ENCODE measurements around the gene DCBLD2.

Gene DCBLD2

DNA sequence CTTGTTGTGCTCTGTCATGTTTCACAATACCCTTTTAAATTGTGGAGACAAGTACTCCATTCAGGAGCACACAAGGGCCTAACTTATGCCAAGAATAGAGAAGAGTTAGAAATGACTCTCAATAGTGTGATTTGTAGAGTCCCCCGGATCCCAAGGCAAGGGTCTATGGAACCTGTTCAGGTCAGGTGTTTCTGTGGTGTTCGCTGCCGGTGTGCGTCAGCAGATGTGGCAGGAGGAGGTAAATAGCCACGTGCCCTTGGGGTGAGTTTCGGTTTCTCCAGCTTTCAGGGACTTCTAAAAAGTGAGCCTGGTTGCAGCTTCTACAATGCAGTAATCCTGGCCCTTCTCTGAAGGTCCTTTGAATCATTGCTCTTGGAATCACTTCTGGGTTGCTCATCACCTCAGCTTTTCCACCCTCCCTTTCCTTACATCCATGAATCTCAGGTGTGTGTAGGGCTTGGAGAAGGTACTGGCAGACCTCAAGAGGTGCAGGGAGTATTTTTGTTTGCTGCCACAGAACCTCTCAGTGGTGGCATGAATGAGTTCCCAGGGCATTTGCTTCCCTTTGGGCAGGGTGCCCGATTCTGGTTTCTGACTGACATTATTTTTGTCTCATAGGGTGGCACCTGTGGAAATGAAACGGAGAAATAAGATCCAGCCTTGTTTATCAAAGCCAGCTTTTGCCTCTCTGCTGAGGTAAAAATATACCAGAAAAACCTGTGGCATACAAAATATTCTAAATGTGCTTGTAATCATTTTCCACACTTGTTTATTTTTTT, 131.0 kb downstream of the DCBLD2 start:
- DNase-seq (ENCODE audit: extremely low read depth in 1 of 2, low read depth in 1 of 2) = no peak

DNA sequence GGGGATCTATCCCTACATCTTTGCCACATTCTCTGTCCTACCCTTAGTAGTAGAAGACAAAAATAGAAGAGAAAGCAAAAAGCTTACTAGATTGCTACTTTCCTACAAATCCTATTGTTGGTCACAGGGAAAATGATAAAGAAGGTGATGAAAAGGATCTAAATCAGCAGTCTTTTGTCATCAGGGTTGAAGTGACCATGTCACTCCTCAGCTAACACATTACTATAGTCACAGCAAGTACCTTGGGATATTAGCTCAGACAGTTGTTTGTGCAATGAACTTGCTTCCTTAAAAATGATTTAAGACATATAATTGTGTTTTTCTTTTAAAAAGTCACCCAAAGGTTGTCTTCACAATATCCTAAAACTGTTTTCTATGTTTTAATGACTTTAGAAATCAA, 132.0 kb downstream of the DCBLD2 start:
- no peak for DNase-seq (ENCODE audit: extremely low read depth in 1 of 2, low read depth in 1 of 2)

DNA sequence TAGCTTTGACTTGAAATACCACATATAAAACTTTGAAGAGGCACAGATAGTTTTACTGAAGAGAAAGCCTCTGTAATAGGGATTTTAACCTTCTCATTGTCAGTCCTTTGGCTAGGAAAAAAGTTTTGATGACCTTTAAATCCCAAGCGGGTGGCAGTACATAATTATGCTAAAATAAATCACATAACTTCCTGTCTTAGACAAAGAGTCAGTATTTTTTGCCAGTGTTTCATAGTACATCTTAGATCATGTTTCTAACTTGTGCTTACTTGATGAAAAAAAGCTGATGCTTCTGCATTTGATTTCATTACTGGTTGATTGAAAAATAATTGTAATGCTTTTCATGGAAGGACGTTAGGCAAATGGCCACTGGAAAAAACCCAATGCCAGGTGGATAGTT, 132.5 kb downstream of the DCBLD2 start:
- no peak for DNase-seq (ENCODE audit: extremely low read depth in 1 of 2, low read depth in 1 of 2)

DNA sequence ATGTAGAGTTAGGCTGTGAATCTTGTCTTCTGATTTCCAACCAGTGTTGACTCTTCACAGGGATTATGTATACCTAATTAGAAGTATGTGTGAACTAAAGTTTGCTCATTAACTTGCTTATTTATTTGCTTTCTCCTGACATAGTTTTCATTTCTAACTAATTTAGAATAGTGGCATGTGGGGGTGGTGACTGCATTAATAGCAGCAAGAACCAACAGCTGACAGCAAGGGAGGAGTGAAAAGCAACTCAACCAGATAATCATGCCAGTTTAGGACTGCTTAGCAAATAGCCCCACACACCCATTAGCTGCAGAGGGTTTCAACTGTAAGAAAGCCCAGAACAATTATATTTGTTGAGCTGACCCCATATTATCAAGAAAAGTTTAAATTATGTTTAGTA, 134.6 kb downstream of the DCBLD2 start:
- DNase-seq (ENCODE audit: extremely low read depth in 1 of 2, low read depth in 1 of 2) = no peak

DNA sequence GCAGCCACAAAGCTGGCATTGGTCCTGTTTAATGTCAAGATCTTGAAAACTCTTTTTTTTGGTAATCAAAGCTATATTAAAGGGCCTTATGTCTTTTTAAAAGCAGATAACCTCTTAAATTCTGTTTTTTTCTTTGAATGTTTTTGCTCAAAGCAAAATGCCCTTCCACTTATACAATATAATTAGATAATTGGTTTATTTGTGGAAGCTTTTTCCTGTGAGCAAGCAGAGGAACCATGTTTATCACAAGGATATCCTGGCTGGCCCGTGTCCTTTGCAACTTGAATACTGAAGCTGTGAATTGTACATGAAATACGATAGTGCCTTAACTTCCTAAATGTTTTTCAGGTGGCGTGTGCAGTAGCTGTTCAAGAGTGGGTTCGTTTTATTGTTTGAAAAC, 135.8 kb downstream of the DCBLD2 start:
- no peak for DNase-seq (ENCODE audit: extremely low read depth in 1 of 2, low read depth in 1 of 2)

DNA sequence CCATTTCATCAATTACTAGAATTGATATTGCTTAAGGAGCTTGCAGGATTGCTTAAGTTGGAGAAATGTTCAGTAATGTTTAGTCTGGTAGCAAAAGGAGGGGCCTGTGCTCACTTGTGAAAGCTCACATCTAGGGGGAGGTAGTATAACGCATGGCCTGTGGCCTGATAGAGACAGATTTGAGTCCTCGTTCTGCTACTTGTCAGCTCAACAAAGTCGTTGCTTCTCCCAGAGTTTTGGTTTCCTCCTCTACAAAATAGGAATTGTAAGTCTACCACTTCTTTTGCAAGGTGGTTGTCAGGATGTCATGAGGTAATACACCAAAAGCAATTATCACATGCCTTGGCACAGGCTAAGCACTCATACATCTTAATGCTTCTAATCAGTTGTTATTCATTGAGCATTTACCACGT, 137.0 kb downstream of the DCBLD2 start:
- no peak for DNase-seq (ENCODE audit: extremely low read depth in 1 of 2, low read depth in 1 of 2)

DNA sequence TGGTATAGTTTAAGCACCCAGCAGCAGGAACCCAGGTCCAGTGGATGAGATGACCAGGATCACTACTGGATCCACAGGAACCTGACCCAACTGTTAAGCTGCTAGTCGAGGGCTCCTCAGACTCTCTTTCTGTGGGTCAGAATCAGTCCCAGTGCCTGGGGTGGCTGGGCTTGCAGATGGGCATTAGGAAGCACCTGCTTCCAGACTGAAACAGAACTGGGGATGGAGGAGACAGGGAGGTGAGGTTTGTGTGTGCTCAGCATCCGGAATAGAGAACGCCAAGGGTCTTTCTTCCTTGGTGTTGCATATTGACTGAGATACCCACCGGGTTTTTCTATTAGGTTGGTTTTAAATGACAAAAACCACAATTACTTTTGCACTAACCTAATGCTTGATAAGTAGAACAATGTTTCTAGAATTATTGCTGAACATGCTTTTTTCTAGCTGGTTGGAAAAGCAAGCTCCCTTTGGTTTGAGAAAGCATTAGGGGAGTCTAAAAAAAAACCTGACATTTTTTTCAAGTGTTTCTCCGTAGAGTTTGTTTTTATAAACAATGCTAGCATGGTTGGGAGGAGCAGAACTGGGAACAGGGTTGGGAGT, 137.6 kb downstream of the DCBLD2 start:
- no peak for DNase-seq (ENCODE audit: extremely low read depth in 1 of 2, low read depth in 1 of 2)

DNA sequence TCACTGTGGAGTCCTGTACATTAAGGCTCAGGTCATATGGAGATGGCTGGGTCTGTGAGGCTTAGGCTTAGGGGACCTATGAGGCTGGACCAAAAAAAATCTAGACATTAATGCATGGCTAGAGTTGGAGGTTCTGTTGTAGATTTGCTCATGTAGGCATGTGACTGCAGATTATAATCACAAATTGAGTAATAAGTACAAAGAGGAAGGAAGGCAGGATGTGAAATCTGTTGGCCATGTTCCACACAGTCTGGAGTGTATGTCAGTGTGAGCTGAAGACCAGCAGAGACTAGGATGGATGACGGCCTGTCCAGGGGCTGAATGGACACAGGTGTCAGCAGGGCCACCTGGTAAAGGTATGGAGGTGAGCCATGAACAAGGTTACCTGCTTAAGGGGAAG, 138.4 kb downstream of the DCBLD2 start, which contains the start of gene ST3GAL6:
Gene ST3GAL6 (plus strand): TSS at position 265 of the 400 bp plus-strand sequence. CDS start 5,101 bp downstream, outside the sequence.
- DNase-seq (ENCODE audit: extremely low read depth in 1 of 2, low read depth in 1 of 2) = no peak

DNA sequence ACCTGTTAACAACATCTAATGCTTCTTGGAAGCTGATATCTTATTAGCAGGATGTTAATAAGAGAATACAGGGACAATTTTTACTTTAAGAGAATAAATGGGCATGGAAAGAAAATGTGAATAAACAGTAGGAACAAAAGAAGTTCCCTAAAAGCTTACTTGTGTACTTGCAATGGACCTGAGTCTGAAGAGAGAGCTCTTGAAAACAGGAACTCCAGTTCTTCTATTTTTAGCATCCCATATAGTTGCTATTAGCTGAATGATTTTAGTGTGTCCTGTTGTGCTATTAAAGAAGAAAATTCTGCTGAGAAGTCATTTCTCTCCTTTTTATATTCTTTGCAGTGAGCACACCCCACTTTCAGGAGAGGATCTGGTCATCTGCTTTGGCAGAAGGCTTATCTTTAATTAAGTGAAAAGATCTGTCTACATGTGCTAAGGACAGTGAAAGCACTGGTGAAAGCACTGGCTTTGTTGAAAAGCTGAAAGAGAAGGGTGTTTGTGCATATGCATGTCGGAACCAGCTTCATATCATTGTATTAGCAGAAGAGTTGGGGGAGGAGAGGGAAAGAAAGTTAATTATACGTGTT, 139.8 kb downstream of the DCBLD2 start:
- DNase-seq (ENCODE audit: extremely low read depth in 1 of 2, low read depth in 1 of 2) = no peak

DNA sequence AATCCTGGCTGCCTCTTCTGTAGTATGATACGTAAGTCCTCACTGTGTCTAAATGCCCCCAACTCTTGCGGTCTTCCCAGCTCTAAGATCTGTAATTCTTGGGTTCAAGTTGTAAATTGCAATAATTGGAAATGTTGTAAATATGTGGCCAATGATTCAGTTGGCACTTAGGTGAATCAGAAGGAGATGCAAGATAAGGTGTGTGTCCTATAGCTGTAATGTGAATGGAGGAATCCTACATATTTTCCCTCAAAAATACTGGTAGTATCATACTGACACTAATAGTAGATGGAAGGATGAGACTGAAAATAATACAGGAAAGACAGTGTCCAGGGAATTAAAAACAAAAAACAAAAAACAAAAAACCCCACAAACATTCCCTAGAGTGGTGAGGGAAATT, 141.9 kb downstream of the DCBLD2 start:
- no peak for DNase-seq (ENCODE audit: extremely low read depth in 1 of 2, low read depth in 1 of 2)

DNA sequence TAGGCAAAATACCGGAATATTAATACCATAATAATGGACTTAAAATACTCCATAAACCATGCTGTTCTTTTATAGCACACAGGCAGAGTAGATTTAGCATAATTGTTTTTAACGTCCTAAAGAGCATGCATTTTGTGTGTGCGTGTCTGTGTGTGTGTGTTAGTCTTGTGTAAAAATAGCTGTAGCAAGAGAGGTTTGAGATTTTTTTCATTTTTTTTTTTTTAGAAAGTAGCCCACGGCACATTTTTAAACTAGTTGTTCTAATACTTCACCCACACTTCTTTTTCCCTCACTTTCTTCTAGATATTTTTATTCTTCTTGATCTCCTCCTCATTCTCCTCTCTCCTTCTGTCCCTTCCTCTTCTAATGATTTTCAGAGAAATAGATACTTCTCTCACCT, 145.9 kb downstream of the DCBLD2 start:
- DNase-seq (ENCODE audit: extremely low read depth in 1 of 2, low read depth in 1 of 2) = no peak

DNA sequence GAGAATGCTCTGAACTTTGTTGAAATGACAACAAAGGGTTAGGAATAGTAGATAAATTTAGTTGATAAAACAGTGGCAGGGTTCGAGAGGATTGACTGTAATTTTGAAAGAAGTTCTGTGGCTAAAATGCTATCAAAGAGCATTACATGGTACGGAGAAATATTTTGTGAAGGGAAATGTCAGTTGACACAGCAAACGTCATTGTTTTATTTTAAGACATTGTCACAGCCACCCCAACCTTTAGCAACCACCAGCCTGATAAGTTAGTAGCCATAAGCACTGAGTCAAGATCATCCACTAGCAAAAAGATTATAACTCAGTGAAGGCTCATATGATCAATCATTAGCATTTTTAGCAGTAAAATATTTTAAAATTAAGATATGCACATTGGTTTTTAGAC, 147.0 kb downstream of the DCBLD2 start:
- DNase-seq (ENCODE audit: extremely low read depth in 1 of 2, low read depth in 1 of 2) = no peak

DNA sequence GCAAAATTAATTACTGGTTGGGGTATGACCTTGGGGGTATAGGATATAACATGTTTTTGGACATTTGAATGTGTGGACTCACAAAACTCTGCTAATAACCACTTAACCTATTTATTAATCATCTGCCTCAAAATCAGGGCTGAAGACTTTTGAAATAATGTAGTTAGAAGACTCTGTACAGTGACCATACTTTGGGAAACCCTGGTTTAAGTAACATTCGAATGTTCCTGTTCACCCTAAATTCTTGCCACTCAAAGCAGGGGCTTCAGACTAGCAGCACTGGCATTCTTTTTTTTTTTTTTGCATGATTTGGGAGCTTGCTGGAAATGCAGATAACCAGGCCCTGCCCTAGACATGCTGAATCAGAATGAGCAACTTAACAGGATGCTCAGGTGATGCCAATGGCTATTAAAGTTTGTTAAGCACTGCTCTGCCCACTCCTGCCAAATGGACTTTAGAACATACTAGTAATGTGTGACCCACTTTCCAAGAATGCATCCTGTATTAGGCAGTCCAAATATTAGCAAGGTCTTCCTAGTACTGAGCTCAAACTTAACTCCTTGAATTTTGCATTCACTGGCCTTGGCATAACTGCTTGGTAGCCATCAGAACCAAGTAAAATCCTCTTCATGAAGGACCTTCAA, 151.1 kb downstream of the DCBLD2 start:
- DNase-seq (ENCODE audit: extremely low read depth in 1 of 2, low read depth in 1 of 2) = no peak

DNA sequence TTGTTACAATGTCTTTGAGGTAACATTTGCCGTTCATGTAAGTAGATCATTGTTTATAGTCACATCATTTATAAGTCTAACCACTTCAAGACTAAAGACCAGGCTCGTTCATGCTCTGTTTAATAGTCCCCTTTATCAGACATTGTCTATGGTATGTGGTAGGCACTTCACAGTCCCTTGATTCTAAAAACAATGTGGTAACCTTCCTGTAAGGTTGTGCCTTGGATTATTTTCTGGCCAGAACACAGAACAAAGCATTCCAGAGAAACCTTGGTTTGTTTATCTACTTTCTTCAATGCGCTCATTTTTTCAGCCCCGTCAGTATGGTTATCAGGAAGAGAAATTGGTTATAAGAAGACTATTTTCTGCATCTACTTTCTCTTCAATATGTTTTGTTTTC, 154.6 kb downstream of the DCBLD2 start:
- no peak for DNase-seq (ENCODE audit: extremely low read depth in 1 of 2, low read depth in 1 of 2)

DNA sequence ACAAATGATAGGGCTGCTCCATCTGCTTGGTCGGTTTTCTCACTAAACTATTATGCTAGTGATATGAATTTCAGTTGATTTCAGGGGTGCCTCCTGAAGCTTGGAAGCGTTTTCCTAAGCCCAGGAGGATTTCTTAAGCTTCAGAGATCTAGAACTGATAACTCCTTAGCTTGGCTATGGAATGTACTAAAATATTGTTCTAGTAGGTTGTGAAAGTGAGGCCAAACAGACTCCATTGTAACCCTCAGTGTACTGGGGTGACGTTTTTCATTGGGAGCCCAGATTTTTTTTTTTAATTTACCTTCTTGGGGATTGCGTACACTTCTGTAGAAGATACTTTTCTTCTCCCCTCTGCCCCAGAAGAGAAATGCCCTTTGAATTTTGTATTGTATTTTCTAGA, 155.4 kb downstream of the DCBLD2 start:
- no peak for DNase-seq (ENCODE audit: extremely low read depth in 1 of 2, low read depth in 1 of 2)
